LNCAP (cell line): ENCODE measurements around the gene ARHGDIG.

Experiments used
- TF ChIP-seq, protein P1 (sequence below): fragments of 450-650 bp; IDR thresholded peaks from 2 replicates; pipeline ENCODE4 v1.5.1; 2017; ENCODE audit warnings: mild to moderate bottlenecking

Gene ARHGDIG

DNA sequence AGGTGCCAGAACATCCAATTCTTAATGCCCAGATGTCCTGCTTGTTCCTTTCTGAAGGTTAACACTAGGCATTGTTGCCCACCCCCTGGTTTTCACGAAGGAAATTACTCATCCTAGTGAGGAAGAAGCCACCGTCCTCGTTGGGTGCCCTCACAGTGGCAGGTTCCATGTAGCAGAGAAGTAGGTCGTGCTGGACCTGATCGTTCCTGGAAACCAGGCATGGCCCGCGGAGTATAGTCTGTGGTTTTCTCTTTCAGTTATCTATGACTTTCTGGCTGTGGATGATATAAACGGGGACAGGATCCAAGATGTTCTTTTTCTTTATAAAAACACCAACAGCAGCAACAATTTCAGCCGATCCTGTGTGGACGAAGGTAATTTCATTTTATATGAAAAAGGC, 21.2 kb upstream of the ARHGDIG start:
- TF ChIP-seq, protein P1, sequence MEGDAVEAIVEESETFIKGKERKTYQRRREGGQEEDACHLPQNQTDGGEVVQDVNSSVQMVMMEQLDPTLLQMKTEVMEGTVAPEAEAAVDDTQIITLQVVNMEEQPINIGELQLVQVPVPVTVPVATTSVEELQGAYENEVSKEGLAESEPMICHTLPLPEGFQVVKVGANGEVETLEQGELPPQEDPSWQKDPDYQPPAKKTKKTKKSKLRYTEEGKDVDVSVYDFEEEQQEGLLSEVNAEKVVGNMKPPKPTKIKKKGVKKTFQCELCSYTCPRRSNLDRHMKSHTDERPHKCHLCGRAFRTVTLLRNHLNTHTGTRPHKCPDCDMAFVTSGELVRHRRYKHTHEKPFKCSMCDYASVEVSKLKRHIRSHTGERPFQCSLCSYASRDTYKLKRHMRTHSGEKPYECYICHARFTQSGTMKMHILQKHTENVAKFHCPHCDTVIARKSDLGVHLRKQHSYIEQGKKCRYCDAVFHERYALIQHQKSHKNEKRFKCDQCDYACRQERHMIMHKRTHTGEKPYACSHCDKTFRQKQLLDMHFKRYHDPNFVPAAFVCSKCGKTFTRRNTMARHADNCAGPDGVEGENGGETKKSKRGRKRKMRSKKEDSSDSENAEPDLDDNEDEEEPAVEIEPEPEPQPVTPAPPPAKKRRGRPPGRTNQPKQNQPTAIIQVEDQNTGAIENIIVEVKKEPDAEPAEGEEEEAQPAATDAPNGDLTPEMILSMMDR: no peak

DNA sequence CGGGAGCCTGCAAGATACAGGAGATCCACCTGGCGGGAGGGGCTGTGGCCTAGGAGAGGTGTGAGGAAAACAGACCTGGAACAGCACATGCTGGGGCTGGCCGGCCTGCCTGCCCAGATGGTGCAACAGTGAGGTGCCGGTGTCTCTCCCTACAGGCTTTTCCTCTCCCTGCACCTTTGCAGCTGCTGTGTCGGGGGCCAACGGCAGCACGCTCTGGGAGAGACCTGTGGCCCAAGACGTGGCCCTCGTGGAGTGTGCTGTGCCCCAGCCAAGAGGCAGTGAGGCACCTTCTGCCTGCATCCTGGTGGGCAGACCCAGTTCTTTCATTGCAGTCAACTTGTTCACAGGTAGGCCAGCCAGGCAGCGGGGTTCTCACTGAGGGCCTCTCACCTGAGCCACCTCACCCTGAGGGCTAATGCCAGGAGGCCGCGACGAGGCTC, 20.6 kb upstream of the ARHGDIG start:
- TF ChIP-seq, protein P1: no peak

- TF ChIP-seq, protein P1: no peak
Measured at GRCh38 chr16:260326-260725, 20.1 kb upstream of the ARHGDIG start.

GRCh38 chr16:261031-261691, 19.2 kb upstream of the ARHGDIG start:
- TF ChIP-seq, protein P1: no peak

DNA sequence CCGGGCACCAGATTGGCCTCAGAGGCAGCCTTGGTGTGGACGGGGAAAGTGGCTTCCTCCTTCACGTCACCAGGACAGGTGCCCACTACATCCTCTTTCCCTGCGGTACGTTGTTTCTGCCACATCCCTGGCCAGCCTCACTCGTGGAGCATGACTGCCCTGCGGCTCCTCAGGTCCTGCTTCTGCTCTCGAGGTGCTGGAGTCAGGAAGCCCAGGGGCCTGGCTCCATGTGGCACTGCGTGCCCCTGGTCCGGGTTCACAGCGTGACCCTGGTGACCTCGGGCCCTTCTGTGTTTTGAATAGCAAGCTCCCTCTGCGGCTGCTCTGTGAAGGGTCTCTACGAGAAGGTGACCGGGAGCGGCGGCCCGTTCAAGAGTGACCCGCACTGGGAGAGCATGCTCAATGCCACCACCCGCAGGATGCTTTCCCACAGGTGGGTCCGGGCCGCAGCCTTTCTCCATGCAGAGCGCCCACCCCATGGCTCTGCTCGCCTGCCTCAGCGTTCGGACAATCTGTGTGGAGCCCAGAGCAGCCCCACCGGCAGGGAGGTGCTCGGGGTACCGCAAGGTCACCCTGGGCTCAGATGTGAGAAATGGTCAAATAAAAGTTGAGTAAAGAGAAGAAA, 18.2 kb upstream of the ARHGDIG start:
- TF ChIP-seq, protein P1: no peak

- TF ChIP-seq, protein P1: no peak
Measured at GRCh38 chr16:263182-263774, 17.1 kb upstream of the ARHGDIG start.

GRCh38 chr16:263944-264343, 16.4 kb upstream of the ARHGDIG start:
- TF ChIP-seq, protein P1: no peak
